KMS-11 (cell line): Measurements from ENCODE around the gene CDHR1.

Experiments
- H2AFZ ChIP-seq: fragments of 200-600 bp; sonication (generic); 2 replicates; pipeline ENCODE4 v1.6.1; 2016; ENCODE audit warnings: antibody characterized with exemption, mixed run types, low read depth
- H3K27ac ChIP-seq: fragments of 200-600 bp; sonication (generic); 2 replicates; pipeline ENCODE4 v1.6.1; 2016; ENCODE audit warnings: mild to moderate bottlenecking, mixed run types
- H3K27me3 ChIP-seq: fragments of 200-600 bp; sonication (generic); 2 replicates; pipeline ENCODE4 v1.6.1; 2017; ENCODE audit warnings: mild to moderate bottlenecking, low read depth, mixed run types, moderate library complexity; ENCODE audit not compliant: insufficient read depth
- H3K36me3 ChIP-seq: fragments of 200-600 bp; sonication (generic); 2 replicates; pipeline ENCODE4 v1.6.1; 2017; ENCODE audit warnings: mild to moderate bottlenecking, mixed run types; ENCODE audit not compliant: insufficient read depth
- H3K4me1 ChIP-seq: fragments of 200-600 bp; sonication (generic); 2 replicates; pipeline ENCODE4 v1.6.1; 2016; ENCODE audit warnings: mild to moderate bottlenecking, low read depth, mixed run types; ENCODE audit not compliant: poor library complexity, severe bottlenecking
- H3K4me2 ChIP-seq: fragments of 200-600 bp; sonication (generic); 2 replicates; pipeline ENCODE4 v1.7.0; 2016; ENCODE audit warnings: mild to moderate bottlenecking, mixed run types
- H3K4me3 ChIP-seq: fragments of 200-600 bp; sonication (generic); IDR thresholded peaks from 2 replicates; pipeline ENCODE4 v1.6.1; 2017; ENCODE audit warnings: low read depth, low read length, mixed read lengths; ENCODE audit not compliant: insufficient read depth
- H3K79me2 ChIP-seq: fragments of 200-600 bp; sonication (generic); 2 replicates; pipeline ENCODE4 v1.6.1; 2016; ENCODE audit warnings: low read depth, mixed run types; ENCODE audit not compliant: insufficient read depth
- H3K9ac ChIP-seq: fragments of 200-600 bp; sonication (generic); 2 replicates; pipeline ENCODE4 v1.6.1; 2016; ENCODE audit warnings: mild to moderate bottlenecking, mixed run types
- H4K20me1 ChIP-seq: fragments of 200-600 bp; sonication (generic); 2 replicates; pipeline ENCODE4 v1.6.1; 2016; ENCODE audit warnings: mild to moderate bottlenecking, mixed run types; ENCODE audit not compliant: insufficient read depth
- TF ChIP-seq, protein P1 (sequence below): fragments of 200-600 bp; sonication (generic); conservative IDR thresholded peaks from 2 replicates; pipeline ENCODE4 v1.6.1; 2017; ENCODE audit warnings: low read depth, mild to moderate bottlenecking, antibody characterized with exemption, low read length, moderate library complexity, mixed read lengths

Gene CDHR1

DNA sequence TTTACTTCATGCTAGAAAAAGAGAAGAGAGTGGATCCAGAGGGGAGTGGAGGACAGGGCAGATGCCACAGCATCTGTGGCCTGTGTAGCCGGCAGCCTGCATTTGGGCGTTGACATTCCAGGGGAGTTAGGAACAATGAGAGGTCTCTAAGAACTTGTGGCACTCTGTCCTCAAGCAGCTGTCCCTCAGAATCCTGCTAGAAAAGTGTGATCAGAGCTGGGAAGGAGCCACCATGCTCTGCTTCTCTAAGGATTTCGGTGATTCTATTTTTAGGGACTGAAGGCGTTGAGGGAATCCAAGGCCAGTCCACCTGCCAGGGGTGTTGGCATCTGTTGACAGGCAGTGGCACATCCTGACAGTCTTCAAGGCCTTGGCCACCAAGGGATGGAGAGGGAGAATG is 23.4 kb downstream of the CDHR1 start:
- no peak overlapping the region for H3K4me3 ChIP-seq
- no peak overlapping the region for H2AFZ ChIP-seq
- no peaks in the 10 kb centered on the region for H3K36me3 ChIP-seq
- no peaks in the 10 kb centered on the region for H4K20me1 ChIP-seq
- H3K27ac ChIP-seq: no peak overlapping the region
- TF ChIP-seq, protein P1, sequence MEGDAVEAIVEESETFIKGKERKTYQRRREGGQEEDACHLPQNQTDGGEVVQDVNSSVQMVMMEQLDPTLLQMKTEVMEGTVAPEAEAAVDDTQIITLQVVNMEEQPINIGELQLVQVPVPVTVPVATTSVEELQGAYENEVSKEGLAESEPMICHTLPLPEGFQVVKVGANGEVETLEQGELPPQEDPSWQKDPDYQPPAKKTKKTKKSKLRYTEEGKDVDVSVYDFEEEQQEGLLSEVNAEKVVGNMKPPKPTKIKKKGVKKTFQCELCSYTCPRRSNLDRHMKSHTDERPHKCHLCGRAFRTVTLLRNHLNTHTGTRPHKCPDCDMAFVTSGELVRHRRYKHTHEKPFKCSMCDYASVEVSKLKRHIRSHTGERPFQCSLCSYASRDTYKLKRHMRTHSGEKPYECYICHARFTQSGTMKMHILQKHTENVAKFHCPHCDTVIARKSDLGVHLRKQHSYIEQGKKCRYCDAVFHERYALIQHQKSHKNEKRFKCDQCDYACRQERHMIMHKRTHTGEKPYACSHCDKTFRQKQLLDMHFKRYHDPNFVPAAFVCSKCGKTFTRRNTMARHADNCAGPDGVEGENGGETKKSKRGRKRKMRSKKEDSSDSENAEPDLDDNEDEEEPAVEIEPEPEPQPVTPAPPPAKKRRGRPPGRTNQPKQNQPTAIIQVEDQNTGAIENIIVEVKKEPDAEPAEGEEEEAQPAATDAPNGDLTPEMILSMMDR: no peak
- no peak overlapping the region for H3K4me2 ChIP-seq
- no peaks in the 10 kb centered on the region for H3K27me3 ChIP-seq
- no peaks in the 10 kb centered on the region for H3K4me1 ChIP-seq
- H3K79me2 ChIP-seq: no peaks in the 10 kb centered on the region
- no peak overlapping the region for H3K9ac ChIP-seq

DNA sequence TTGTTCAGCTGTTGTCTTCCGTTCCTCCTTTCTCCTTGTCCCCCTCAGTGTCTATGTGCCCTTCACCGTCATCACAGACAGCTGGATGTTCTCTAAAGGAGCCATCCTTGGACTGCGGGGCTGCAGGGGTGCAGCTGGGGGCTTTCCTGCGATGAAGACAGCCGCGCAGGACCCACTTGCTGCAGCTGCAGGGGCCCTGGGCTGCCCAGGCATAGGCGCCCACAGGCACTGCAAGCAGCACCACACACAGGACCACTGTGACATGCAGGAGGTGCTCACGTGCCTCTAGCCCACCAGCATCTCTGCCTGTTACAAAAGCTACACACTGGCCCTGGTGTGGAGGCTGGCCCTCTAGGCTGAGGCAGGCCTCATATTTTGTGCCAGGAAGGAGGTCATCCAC is 27.6 kb downstream of the CDHR1 start:
- Histone ChIP-seq H3K27ac (no peak overlapping the region), H2AFZ (no peak overlapping the region), H3K79me2 (no peaks in the 10 kb centered on the region), H3K4me1 (no peaks in the 10 kb centered on the region), H3K27me3 (no peaks in the 10 kb centered on the region), H4K20me1 (no peaks in the 10 kb centered on the region), H3K36me3 (no peaks in the 10 kb centered on the region), H3K9ac (no peak overlapping the region), H3K4me2 (no peak overlapping the region), H3K4me3 (no peak overlapping the region)
- TF ChIP-seq, protein P1: no peak

DNA sequence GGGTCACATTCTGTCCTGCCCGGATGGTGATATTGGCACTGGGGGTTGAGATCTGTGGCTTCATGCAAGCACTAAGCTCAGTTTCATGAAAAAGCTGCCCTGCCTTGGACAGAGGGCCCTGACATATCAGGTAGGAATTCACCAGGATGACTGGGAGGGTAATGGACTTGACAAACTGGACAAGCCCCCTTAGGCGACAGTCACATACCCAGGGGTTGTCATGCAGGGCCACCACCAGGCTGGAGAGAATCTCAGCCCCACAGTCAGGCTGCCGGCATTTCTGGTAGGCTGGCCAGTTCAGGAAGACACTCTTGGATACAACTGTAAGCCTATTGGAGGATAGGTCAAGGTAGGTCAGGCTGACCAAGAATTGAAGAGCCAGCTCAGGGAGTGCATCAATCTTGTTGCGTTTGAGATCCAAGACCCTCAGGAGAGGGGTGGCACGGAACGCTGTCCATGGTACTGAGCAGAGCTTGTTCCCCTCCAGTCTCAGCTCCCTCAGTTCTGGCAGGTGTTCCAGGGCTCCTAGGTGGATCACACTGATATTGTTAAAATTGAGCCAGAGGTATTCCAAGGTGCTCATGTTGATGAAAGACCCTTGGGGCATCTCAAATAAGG is 30.2 kb downstream of the CDHR1 start:
- Histone ChIP-seq H3K27me3 (no peaks in the 10 kb centered on the region), H3K9ac (no peak overlapping the region), H3K4me2 (no peak overlapping the region)

DNA sequence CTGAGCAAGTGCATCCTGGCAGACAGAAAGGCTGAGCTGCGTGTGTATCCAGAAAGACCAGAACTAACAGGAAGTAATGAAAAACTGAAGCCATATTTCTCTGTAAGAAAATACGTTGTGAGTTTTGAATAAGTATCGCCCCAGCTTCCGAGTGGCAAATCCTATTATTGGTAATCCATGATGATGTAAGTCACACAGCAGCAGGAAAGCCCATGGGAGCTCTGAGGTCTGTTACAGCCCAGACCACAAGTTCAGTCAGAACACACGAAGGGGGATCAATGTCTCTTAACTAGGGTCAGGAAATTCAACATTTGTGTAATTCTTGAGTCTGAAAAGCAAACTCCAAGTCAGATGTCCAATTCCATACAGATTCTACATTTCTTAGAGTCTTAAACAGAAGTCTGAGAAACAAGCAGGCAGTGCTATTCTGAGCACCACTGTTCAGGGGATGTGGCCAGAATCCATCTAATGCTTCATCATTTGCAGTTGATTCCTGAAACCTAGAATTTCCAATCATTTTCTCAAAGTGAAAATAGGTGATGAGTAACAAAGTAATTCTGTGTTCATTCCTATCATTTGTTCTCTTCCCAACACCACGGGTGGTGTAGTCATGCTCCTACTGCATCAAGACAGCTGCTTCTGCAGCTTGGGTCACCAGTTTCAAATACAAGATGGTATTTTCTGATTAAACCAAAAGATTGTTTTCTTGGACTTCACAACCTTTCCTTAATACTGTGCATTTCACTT is 31.3 kb downstream of the CDHR1 start, which contains the start of gene LRIT2:
Gene LRIT2, minus strand, starts transcription at position 118 of the 747 bp plus-strand sequence. Its CDS starts 24 bp downstream, at position 94.
- Histone ChIP-seq H4K20me1 (no peaks in the 10 kb centered on the region), H3K9ac (no peak within 1 kb of the TSS), H3K4me1 (no peaks in the 10 kb centered on the region), H3K4me3 (no peak within 1 kb of the TSS), H3K4me2 (no peak within 1 kb of the TSS), H3K27ac (no peak within 1 kb of the TSS), H3K36me3 (no peaks in the 10 kb centered on the region), H3K79me2 (no peaks in the 10 kb centered on the region), H2AFZ (no peak within 1 kb of the TSS), H3K27me3 (no peaks in the 10 kb centered on the region)
- TF ChIP-seq, protein P1: no peak

More for the DNA sequence above, 30.2 kb downstream of the CDHR1 start:
- Histone ChIP-seq H4K20me1 (no peaks in the 10 kb centered on the region), H3K79me2 (no peaks in the 10 kb centered on the region), H2AFZ (no peak overlapping the region), H3K36me3 (no peaks in the 10 kb centered on the region), H3K4me3 (no peak overlapping the region), H3K4me1 (no peaks in the 10 kb centered on the region), H3K27ac (no peak overlapping the region)
- TF ChIP-seq, protein P1: no peak
